Measurements from ENCODE around the gene ZNF136.

DNA sequence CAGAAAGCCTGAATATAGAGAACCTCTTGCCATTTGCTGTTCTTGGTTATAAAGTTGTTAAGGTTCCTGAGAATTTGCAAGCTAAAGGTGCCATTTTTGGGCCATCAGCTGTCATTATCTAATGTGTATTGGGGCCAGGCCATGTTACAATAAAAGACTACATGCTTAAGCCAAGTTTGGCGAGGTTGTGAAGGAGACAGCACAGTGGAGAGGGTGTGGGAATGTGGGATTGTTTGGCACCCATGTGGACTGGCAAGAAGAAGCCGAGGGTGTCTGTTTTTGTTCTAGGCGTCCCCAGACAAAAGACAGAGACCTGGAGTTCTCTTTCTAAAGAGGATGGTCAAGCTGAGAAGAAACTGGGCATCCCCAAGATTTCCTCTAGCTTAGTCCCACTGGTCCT, 67.1 kb downstream of the ZNF136 start:
- TF ChIP-seq, protein P1, sequence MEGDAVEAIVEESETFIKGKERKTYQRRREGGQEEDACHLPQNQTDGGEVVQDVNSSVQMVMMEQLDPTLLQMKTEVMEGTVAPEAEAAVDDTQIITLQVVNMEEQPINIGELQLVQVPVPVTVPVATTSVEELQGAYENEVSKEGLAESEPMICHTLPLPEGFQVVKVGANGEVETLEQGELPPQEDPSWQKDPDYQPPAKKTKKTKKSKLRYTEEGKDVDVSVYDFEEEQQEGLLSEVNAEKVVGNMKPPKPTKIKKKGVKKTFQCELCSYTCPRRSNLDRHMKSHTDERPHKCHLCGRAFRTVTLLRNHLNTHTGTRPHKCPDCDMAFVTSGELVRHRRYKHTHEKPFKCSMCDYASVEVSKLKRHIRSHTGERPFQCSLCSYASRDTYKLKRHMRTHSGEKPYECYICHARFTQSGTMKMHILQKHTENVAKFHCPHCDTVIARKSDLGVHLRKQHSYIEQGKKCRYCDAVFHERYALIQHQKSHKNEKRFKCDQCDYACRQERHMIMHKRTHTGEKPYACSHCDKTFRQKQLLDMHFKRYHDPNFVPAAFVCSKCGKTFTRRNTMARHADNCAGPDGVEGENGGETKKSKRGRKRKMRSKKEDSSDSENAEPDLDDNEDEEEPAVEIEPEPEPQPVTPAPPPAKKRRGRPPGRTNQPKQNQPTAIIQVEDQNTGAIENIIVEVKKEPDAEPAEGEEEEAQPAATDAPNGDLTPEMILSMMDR (IDR thresholded peaks at IDR 0.05), result no peak
- no peak for TF ChIP-seq EP300 (IDR thresholded peaks at IDR 0.05; ENCODE audit: low read depth)

Measured in transverse colon (tissue), 3 donors.